ENCODE measurements around the gene TFR2. TPM values are rescaled to one million over a fixed set of nuclear protein-coding genes. Genes with fewer than 3 reads are reported as not detected.

TFR2 gene
- total and polyA plus RNA-seq, 8 donors: 0.67 to 2.6 (median 1.2) TPM

DNA sequence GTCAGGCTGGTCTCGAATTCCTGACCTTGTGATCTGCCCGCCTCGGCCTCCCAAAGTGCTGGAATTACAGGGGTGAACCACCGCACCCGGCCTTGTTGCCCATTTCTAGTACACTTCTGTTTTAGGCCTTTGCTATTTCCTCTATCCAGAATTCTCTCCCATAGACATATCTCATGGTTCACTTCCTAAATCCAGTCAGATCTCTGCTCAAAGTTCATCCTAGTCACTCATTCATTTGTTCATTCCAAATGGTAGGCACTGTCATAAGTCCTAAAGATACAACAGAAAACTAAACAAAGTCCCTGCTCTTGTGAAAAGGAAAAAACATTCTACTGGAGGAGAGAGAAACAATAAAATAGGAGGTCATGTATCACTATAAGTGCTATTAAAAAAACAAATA lies 31.4 kb downstream of the TFR2 start:
- TF ChIP-seq, protein P1, sequence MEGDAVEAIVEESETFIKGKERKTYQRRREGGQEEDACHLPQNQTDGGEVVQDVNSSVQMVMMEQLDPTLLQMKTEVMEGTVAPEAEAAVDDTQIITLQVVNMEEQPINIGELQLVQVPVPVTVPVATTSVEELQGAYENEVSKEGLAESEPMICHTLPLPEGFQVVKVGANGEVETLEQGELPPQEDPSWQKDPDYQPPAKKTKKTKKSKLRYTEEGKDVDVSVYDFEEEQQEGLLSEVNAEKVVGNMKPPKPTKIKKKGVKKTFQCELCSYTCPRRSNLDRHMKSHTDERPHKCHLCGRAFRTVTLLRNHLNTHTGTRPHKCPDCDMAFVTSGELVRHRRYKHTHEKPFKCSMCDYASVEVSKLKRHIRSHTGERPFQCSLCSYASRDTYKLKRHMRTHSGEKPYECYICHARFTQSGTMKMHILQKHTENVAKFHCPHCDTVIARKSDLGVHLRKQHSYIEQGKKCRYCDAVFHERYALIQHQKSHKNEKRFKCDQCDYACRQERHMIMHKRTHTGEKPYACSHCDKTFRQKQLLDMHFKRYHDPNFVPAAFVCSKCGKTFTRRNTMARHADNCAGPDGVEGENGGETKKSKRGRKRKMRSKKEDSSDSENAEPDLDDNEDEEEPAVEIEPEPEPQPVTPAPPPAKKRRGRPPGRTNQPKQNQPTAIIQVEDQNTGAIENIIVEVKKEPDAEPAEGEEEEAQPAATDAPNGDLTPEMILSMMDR (IDR thresholded peaks at IDR 0.05): no peak
- Histone ChIP-seq H3K36me3 (peaks cover 0 to 1% of the 10 kb centered on the region in 2 donors), H3K4me1 (peaks cover 10 to 31% of the 10 kb centered on the region in 2 donors), H3K27ac (no peak overlapping the region), H3K9me3 (no peaks in the 10 kb centered on the region), H3K4me3 (no peak overlapping the region), H3K27me3 (peaks cover 0 to 17% of the 10 kb centered on the region in 2 donors)
- intact Hi-C loops (cut with DNase I): no loop called here
- ATAC-seq (no peak), DNase-seq (no peak)

DNA sequence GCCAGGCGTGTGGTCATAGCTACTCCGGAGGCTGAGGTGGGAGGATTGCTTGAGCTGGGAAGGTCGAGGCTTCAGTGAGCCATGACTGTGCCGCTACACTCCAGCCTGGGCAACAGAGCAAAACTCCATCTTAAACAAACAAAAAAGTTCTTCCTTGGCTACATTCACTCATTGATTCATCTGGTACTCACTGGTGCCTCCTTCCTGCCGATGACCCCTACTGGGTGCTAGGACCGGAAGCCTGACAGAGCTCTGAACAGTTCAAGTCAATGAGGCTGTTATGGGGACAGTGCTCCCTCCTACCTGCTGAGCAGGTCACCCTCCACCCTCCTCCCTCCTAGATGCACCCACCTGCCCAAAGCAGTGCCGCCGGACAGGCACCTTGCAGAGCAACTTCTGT lies 34.2 kb downstream of the TFR2 start:
- no peak for DNase-seq
- no peak overlapping the region for H3K27ac ChIP-seq
- no peak overlapping the region for H3K4me3 ChIP-seq
- ATAC-seq: no peak
- H3K9me3 ChIP-seq: no peaks in the 10 kb centered on the region
- H3K36me3 ChIP-seq: no peaks in the 10 kb centered on the region
- peaks cover 0 to 24% of the 10 kb centered on the region in 2 donors for H3K27me3 ChIP-seq
- TF ChIP-seq, protein P1 (IDR thresholded peaks at IDR 0.05): no peak
- intact Hi-C loops (cut with DNase I): no loop called here
- H3K4me1 ChIP-seq: peaks cover 0 to 25% of the 10 kb centered on the region in 2 donors

DNA sequence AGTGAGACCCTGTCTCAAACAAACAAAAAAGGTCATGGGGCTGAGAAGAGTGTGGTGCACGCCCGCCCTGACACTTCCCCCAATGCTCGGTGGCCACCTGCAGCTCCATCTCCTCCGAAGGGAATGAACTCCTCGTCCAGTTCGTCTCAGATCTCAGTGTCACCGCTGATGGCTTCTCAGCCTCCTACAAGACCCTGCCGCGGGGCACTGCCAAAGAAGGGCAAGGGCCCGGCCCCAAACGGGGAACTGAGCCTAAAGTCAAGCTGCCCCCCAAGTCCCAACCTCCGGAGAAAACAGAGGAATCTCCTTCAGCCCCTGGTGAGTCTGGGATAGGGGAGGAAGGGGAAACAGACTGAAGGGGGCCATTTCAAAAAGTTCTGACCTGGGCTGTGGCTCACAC lies 35.0 kb downstream of the TFR2 start:
- Histone ChIP-seq H3K27ac (no peak overlapping the region), H3K4me3 (no peak overlapping the region), H3K27me3 (peaks cover 0 to 24% of the 10 kb centered on the region in 2 donors), H3K36me3 (no peaks in the 10 kb centered on the region), H3K4me1 (peaks cover 0 to 25% of the 10 kb centered on the region in 2 donors), H3K9me3 (no peaks in the 10 kb centered on the region)
- intact Hi-C loops (cut with DNase I): no loop called here
- TF ChIP-seq, protein P1 (IDR thresholded peaks at IDR 0.05): no peak
- no peak for ATAC-seq
- peak in 1 of 4 donors; percentile 74 for DNase-seq

DNA sequence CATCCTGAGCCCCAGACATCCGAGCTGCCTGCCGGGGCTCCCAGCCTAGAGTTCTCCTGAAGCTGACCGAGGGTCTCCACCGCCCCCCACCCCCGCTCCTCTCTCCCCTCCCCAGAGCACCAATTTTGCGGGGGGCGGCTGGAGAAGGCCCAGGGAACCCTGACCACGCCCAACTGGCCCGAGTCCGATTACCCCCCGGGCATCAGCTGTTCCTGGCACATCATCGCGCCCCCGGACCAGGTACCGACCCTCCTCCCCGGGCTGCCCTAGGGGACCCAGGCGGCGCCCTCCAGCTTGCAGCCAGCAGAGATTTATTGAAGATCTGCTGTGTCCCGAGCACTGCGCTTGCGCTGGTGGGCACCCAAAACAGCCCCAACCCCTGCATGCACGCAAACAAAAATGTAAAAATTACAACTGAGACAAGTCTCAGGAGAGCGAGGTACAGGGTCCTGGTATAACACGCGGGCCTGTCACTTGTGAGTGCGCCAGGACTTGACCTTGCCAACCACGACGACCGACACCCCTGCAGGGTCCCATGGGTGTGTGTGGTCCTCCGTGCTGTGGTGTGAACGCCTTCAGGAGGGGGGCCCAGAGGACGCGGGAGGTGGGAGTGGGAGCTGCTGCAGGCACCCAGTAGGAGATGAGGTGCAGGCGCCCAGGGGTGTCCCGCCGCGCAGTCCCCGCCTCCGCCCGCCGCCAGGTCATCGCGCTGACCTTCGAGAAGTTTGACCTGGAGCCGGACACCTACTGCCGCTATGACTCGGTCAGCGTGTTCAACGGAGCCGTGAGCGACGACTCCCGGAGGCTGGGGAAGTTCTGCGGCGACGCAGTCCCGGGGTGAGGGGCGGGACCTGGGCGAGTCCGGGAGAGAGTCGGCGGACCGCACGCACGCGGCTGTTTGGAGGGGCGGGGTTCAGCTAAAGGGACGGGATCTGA lies 36.1 kb downstream of the TFR2 start:
- peak; percentile 42 for ATAC-seq
- peak overlapping the region; percentile 18 to 57 for H3K27ac ChIP-seq
- peak in 3 of 4 donors; percentile 39 to 91 (median 59) for DNase-seq
- H3K27me3 ChIP-seq: peaks cover 0 to 24% of the 10 kb centered on the region in 2 donors
- H3K4me3 ChIP-seq: peak overlapping the region; percentile 54 to 74
- H3K4me1 ChIP-seq: peaks cover 0 to 25% of the 10 kb centered on the region in 2 donors
- TF ChIP-seq, protein P1 (IDR thresholded peaks at IDR 0.05): no peak
- no peaks in the 10 kb centered on the region for H3K9me3 ChIP-seq
- intact Hi-C loops (cut with DNase I): no loop called here
- no peaks in the 10 kb centered on the region for H3K36me3 ChIP-seq

All from left lung (tissue), 10 donors.